Activated naive CD8-positive, alpha-beta T cell treated with anti-CD3 and anti-CD28 coated beads, Interleukin-2, amount 50 U/mL, for 24 hours (primary cell): ENCODE results near the gene SLC28A1.

Experiments
- ATAC-seq: fragments of 150-1000 bp; cut with Tn5 transposase; one replicate; pipeline ENCODE4 v1.10.0; 2021
- DNase-seq: peaks from one replicate; pipeline ENCODE4 v3.0.0; 2021
- H3K27ac Mint-ChIP-seq: one replicate; pipeline ENCODE4 v1.8.0; 2021; ENCODE audit warnings: mild to moderate bottlenecking, mixed read lengths
- H3K27me3 Mint-ChIP-seq: one replicate; pipeline ENCODE4 v1.8.0; 2021; ENCODE audit warnings: mixed read lengths
- H3K36me3 Mint-ChIP-seq: one replicate; pipeline ENCODE4 v1.8.0; 2021; ENCODE audit warnings: low read depth, mixed read lengths
- H3K4me1 Mint-ChIP-seq: one replicate; pipeline ENCODE4 v1.8.0; 2021; ENCODE audit warnings: mixed read lengths
- H3K4me3 Mint-ChIP-seq: one replicate; pipeline ENCODE4 v1.8.0; 2021; ENCODE audit warnings: mild to moderate bottlenecking, moderate library complexity, mixed read lengths
- H3K9me3 Mint-ChIP-seq: one replicate; pipeline ENCODE4 v1.8.0; 2021; ENCODE audit warnings: mixed read lengths

SLC28A1 gene

GRCh38 chr15:84855765-84856164, 28.7 kb upstream of the SLC28A1 start:
- Mint-ChIP-seq H3K4me1 (no peaks in the 10 kb centered on the region), H3K36me3 (no peaks in the 10 kb centered on the region), H3K27me3 (no peaks in the 10 kb centered on the region), H3K9me3 (no peaks in the 10 kb centered on the region), H3K4me3 (no peak overlapping the region), H3K27ac (no peak overlapping the region)
- ATAC-seq (no peak), DNase-seq (no peak)

GRCh38 chr15:84856731-84857417, 27.6 kb upstream of the SLC28A1 start:
- no peaks in the 10 kb centered on the region for H3K36me3 Mint-ChIP-seq
- H3K4me3 Mint-ChIP-seq = no peak overlapping the region
- H3K4me1 Mint-ChIP-seq = no peaks in the 10 kb centered on the region
- H3K27ac Mint-ChIP-seq = no peak overlapping the region
- H3K9me3 Mint-ChIP-seq = no peaks in the 10 kb centered on the region
- ATAC-seq (no peak), DNase-seq (no peak)
- no peaks in the 10 kb centered on the region for H3K27me3 Mint-ChIP-seq

GRCh38 chr15:84857418-84858004, 27.0 kb upstream of the SLC28A1 start:
- Mint-ChIP-seq H3K4me1 (no peaks in the 10 kb centered on the region), H3K4me3 (no peak overlapping the region), H3K9me3 (no peaks in the 10 kb centered on the region), H3K27ac (no peak overlapping the region), H3K27me3 (no peaks in the 10 kb centered on the region), H3K36me3 (no peaks in the 10 kb centered on the region)
- ATAC-seq (peak; percentile 33), DNase-seq (no peak)

- Mint-ChIP-seq H3K9me3 (no peaks in the 10 kb centered on the region), H3K36me3 (no peaks in the 10 kb centered on the region), H3K27me3 (no peaks in the 10 kb centered on the region), H3K27ac (no peak overlapping the region), H3K4me1 (no peaks in the 10 kb centered on the region), H3K4me3 (no peak overlapping the region)
- no peak for DNase-seq
- ATAC-seq = no peak
Measured at GRCh38 chr15:84858231-84858630, 26.2 kb upstream of the SLC28A1 start.

- ATAC-seq (no peak), DNase-seq (no peak)
- Mint-ChIP-seq H3K27me3 (no peaks in the 10 kb centered on the region), H3K4me3 (no peak overlapping the region), H3K9me3 (no peaks in the 10 kb centered on the region), H3K4me1 (no peaks in the 10 kb centered on the region), H3K27ac (no peak overlapping the region), H3K36me3 (no peaks in the 10 kb centered on the region)
Measured at GRCh38 chr15:84859144-84859543, 25.3 kb upstream of the SLC28A1 start.

GRCh38 chr15:84859651-84860050, 24.8 kb upstream of the SLC28A1 start:
- Mint-ChIP-seq H3K36me3 (no peaks in the 10 kb centered on the region), H3K27ac (no peak overlapping the region), H3K4me3 (no peak overlapping the region), H3K27me3 (no peaks in the 10 kb centered on the region), H3K4me1 (no peaks in the 10 kb centered on the region), H3K9me3 (no peaks in the 10 kb centered on the region)
- DNase-seq (no peak), ATAC-seq (no peak)

- H3K9me3 Mint-ChIP-seq = no peaks in the 10 kb centered on the region
Measured at GRCh38 chr15:84861781-84862180, 22.7 kb upstream of the SLC28A1 start.

GRCh38 chr15:84862214-84862975, 22.1 kb upstream of the SLC28A1 start:
- no peaks in the 10 kb centered on the region for H3K36me3 Mint-ChIP-seq
- no peak overlapping the region for H3K27ac Mint-ChIP-seq
- H3K9me3 Mint-ChIP-seq = no peaks in the 10 kb centered on the region
- no peaks in the 10 kb centered on the region for H3K27me3 Mint-ChIP-seq
- ATAC-seq (no peak), DNase-seq (no peak)
- H3K4me3 Mint-ChIP-seq = no peak overlapping the region
- no peaks in the 10 kb centered on the region for H3K4me1 Mint-ChIP-seq

More at GRCh38 chr15:84861781-84862180, 22.7 kb upstream of the SLC28A1 start:
- DNase-seq (no peak), ATAC-seq (no peak)
- H3K36me3 Mint-ChIP-seq = no peaks in the 10 kb centered on the region
- H3K27ac Mint-ChIP-seq = no peak overlapping the region
- H3K4me3 Mint-ChIP-seq = no peak overlapping the region
- no peaks in the 10 kb centered on the region for H3K27me3 Mint-ChIP-seq
- no peaks in the 10 kb centered on the region for H3K4me1 Mint-ChIP-seq

- Mint-ChIP-seq H3K4me1 (no peaks in the 10 kb centered on the region), H3K27me3 (no peaks in the 10 kb centered on the region), H3K4me3 (no peak overlapping the region), H3K27ac (no peak overlapping the region), H3K9me3 (no peaks in the 10 kb centered on the region), H3K36me3 (no peaks in the 10 kb centered on the region)
- ATAC-seq (no peak), DNase-seq (no peak)
Measured at GRCh38 chr15:84863565-84864443, 20.7 kb upstream of the SLC28A1 start.

GRCh38 chr15:84864444-84864795, 20.0 kb upstream of the SLC28A1 start:
- no peak overlapping the region for H3K27ac Mint-ChIP-seq
- DNase-seq (no peak), ATAC-seq (no peak)
- H3K4me3 Mint-ChIP-seq = no peak overlapping the region
- H3K27me3 Mint-ChIP-seq = no peaks in the 10 kb centered on the region
- no peaks in the 10 kb centered on the region for H3K9me3 Mint-ChIP-seq
- H3K4me1 Mint-ChIP-seq = no peaks in the 10 kb centered on the region
- no peaks in the 10 kb centered on the region for H3K36me3 Mint-ChIP-seq

GRCh38 chr15:84865074-84865569, 19.3 kb upstream of the SLC28A1 start:
- ATAC-seq (no peak), DNase-seq (no peak)
- no peaks in the 10 kb centered on the region for H3K36me3 Mint-ChIP-seq
- no peaks in the 10 kb centered on the region for H3K9me3 Mint-ChIP-seq
- no peak overlapping the region for H3K27ac Mint-ChIP-seq
- no peaks in the 10 kb centered on the region for H3K4me1 Mint-ChIP-seq
- no peak overlapping the region for H3K4me3 Mint-ChIP-seq
- no peaks in the 10 kb centered on the region for H3K27me3 Mint-ChIP-seq

GRCh38 chr15:84868037-84868880, 16.2 kb upstream of the SLC28A1 start:
- H3K27me3 Mint-ChIP-seq = no peaks in the 10 kb centered on the region
- DNase-seq (no peak), ATAC-seq (no peak)
- no peak overlapping the region for H3K4me3 Mint-ChIP-seq
- no peaks in the 10 kb centered on the region for H3K36me3 Mint-ChIP-seq
- no peak overlapping the region for H3K27ac Mint-ChIP-seq
- H3K9me3 Mint-ChIP-seq = no peaks in the 10 kb centered on the region
- H3K4me1 Mint-ChIP-seq = no peaks in the 10 kb centered on the region

- no peaks in the 10 kb centered on the region for H3K27me3 Mint-ChIP-seq
- no peak overlapping the region for H3K27ac Mint-ChIP-seq
- no peaks in the 10 kb centered on the region for H3K9me3 Mint-ChIP-seq
- DNase-seq (no peak), ATAC-seq (no peak)
- no peaks in the 10 kb centered on the region for H3K4me1 Mint-ChIP-seq
- no peaks in the 10 kb centered on the region for H3K36me3 Mint-ChIP-seq
- no peak overlapping the region for H3K4me3 Mint-ChIP-seq
Measured at GRCh38 chr15:84869510-84869909, 15.0 kb upstream of the SLC28A1 start.
